Inferior parietal cortex (tissue), 1 donor: ENCODE data around the gene TMED4.
A peak's percentile ranks its signal among the peaks of the same experiment; 100 is the strongest.
"Not testable (repeated sequence)": the region's sequence is repeated elsewhere in the genome, so short reads cannot be mapped to it uniquely, and the experiment has no call there.

Source experiments
- DNase-seq: peaks from one replicate; pipeline ENCODE4 v3.0.0-alpha.2; 2016; ENCODE audit errors: extremely low spot score

Gene TMED4

DNA sequence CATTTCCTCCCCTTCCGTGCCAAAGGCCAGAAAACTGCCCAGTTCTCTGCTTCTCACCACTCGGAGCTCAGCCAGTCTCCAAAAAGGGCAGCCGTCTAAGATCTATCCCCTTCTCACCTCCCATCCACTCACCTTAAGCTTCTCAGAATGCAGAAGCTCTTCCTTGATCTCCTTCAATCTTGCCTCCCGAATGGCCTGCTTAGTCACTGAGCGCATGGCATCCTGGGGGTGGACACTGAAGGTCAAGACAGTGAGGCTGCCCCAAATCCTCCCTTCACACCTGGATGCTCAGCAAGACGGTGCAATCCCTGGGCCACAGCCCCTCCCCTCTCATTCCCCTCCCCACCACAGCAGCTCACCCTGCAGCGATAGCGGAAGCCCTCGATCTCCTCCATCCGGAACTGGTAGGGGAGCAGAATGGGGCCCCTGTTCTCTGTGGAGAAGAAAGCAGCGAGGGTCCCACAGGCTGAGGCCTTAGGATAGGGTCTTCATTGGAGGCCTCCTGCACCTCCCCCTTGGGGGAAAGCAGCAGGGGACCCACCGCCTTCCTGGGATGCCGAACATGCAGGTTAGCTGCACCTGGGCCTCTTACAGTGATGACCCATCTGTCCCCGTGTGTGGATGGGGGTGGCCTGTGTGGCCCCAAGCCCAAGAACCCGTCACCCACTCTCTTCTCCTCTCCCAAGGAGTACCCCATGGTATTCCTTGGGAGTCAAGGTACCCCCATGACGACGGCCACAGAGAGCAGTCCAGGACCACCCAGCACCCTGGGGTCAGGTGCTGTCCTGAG is 13.1 kb downstream of the TMED4 start:
- DNase-seq = no peak

DNA sequence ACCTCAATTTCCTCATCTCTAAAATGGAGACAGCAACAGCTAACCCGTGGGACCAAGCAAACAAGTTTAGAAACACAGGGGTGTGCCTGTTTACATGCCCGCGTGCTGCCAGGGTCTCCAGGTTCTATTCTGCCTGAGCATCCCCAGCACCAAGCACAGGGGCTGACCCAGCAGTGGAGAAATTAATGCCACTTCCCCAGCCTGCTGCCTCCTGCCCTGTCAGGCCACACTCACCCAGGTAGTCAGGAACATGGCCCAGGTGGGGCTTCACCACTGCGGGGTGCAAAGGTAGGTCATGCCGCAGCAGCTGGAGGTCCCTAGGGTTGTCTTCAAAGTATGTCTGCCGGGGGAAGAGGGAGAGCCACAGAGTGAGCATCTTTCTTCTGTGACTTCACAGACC is 14.1 kb downstream of the TMED4 start:
- DNase-seq = no peak

DNA sequence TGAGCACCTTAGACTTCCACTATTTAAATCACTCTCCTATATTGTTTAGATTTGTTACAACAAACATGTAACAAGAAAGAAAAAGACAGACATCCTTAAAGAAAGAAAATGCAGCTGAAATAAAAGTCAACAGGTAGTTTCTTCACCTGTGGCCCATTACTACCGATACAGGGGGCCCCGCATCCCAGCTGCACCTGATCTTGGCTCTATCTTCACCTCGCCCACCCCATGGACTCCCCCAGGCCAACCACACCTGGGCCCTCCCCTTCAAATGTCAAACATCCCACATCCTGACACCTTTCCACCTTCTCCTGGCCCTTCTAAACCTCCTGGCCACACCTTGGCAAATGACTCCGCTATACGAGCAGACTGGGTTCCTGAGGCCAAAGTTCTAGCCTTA is 15.4 kb downstream of the TMED4 start:
- DNase-seq = no peak

DNA sequence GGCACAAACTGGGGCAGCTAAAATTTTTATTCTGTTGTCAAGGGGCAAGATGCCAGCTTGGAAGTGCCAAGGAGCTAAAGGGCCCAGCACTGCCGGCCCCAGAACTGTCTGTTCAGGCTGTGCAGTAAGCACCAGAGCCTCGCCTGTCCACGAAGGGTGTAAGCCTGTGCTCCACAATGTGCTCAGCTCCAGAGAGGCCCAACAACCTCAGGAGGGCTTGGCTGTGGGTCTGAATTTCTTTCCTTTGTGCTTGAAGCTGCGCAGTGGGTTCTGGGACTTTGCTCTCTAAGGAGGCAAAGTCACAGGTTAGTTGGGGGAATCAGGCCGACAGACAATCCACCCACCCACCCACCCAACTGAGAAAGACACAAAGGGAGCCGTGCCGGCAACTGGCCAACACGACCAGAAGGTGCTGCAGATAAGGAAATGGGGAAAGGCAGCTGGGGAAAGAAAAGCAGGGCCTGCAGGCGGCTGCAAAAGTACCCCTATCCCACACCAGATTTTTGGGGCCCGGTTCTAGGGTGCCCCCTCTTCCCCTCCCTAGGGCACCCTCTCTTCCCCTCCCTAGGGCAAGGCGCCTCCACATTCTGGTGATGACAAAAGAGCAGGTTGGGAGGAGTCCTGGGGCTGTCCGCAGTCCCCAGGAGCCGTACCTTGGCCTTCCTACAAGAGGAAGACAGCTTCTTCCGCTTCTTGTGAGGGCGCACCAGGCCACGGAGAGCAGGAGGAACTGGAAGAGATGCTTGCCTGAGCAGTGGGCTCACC is 16.1 kb downstream of the TMED4 start:
- DNase-seq = peak; percentile 13

DNA sequence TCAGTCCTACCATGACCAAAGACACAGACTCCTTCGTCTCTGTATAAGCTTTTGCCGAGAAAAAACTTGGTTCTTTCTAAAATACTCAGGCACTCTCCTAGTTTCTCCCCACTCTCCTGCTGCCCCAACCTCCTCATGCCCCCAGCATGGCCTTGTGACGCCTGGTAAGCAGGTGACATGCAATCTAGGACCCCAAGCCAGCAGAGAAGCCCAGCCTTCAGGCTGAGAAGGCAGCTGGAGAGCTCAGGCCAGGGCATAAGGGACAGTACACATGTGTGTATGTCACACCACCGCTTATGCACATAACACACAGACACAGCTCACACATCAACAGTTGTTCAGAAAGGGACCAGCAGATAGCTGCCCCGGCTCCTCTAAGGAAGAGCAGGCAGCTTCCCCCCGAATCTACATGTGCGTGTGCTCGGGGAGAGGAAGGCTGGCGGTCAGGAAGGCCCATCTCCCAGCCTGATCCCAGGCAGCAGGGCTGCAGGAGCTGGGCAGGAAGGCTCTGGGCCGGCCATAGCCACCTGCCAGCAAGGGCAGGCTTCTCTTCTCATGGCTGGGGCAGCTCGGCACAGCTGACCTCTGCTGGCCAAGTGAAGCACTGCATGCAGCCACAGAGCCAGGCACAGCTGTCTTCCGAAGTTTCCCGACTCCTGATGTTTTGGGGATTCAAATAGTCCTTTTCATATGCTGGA is 16.8 kb downstream of the TMED4 start:
- peak; percentile 71 for DNase-seq

DNA sequence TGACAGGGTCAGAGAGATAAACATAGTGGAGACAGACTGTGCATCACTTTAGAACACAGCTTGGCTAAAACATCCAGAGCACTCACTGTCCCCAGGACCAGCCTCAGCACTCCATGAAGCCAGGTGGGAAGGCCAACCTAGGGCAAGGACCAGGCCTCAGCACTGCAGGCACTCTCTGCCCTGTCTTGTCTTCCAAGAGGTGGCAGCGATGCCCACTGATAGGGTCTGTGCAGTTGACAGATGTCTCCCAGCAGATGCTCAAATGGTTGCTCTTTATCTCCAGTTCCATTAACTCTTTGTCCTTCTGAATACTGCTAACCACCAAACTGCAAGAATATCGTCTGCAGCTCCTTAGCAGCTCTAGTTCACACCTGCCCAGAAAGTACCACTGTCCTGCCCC is 17.4 kb downstream of the TMED4 start:
- DNase-seq = no peak

DNA sequence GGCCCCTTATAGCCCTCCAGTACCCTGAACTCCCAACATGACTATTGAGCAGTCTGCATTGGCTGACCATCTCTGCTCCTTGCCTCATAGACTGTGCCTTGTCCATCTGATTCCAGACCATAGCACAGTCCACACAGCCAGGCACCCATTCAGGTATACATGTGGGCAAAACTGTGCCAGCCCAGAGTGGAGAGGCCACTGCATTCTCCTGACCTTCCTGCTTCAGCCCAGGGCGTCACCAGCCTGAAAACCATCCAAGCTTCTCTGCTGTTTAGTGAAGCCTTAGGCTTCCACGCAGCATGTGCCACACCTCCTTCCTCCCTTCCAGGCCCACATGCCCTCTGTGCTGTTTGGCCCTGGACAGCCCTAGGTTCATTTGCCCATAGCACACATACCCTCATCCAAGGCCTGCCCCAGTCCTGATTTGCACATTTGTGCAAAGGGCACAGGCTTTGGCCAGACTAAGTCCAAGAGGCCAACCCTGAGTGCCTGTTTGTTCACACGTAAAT is 18.8 kb downstream of the TMED4 start:
- no peak for DNase-seq

DNA sequence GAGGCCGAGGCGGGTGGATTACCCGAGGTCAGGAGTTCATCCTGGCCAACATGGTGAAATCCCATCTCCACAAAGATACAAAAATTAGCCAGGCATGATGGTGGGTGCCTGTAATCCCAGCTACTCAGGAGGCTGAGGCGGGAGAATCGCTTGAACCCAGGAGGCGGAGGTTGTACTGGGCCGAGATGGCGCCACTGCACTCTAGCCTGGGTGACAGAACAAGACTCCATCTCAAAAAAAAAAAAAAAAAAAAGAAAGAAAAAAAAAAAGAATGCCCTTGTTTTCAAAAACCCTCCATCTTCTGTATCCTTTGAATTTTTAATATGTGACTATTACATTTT is 19.4 kb downstream of the TMED4 start:
- DNase-seq = not testable (repeated sequence)

DNA sequence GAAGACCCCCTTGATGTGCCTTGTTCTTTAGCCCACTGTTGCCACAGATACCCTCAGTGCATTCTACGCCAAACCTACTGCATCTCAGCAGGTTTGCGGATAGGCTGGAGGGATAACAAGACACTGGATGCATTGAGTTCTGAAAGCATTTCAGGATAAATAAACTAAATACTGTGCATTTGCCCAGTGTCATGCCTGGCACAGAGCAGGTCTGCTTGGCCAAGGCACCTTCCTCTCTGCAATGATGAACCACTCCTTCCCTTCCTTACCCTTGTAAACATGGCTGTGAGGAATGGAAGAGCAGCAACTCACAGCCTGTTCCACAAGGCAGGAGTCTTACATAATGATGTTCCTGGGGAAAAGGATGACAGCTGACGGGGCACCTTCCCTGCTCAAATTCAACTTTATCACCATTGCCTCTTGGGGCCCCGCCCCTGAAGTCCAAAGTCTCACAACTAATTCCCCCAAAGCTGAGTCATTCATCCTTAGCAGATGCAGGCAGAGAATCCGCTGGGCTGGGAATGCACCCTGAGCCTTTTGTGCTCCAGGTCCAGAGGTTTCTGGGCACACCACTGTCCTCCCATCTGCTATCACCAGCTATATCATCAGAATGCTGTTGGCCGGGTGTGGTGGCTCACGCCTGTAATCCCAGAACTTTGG is 19.9 kb downstream of the TMED4 start:
- no peak for DNase-seq

DNA sequence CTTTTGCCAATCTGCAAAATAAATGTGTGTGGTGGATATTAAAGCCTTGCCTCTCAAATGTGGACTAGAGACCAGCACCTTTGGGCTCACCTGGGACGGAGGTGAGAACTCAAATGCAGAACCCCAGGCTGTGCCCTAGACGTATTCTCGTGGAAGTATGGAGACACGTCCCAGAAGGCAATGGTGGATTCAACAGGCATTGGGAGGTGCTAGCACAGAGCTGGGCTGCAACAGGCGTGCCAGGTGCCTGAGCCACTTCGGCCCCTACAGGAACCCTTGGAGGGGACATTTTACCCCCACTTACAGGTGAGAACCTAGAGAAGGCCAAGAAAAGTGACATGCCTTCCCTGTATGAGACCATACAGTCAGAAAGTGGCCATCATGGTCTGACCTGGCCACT is 20.6 kb downstream of the TMED4 start:
- no peak for DNase-seq

DNA sequence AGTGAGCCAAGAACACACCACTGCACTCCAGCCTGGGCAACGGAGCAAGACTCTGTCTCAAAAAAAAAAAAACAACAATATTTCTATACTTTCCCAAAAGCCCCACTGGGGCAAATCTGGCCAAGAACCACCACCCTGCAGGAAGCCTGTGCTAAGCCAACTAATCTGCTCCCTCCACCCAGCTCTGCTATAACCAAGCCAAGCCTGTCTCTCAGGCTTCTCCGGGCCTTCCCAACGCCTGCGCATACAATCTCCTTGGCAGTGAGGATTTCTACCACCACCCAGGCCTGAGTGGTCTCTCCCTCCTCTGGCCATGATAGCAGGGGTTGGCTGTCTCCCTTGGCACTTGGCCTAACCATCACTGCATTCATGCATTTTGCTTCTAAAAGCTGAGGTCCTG is 22.5 kb downstream of the TMED4 start:
- DNase-seq = no peak

DNA sequence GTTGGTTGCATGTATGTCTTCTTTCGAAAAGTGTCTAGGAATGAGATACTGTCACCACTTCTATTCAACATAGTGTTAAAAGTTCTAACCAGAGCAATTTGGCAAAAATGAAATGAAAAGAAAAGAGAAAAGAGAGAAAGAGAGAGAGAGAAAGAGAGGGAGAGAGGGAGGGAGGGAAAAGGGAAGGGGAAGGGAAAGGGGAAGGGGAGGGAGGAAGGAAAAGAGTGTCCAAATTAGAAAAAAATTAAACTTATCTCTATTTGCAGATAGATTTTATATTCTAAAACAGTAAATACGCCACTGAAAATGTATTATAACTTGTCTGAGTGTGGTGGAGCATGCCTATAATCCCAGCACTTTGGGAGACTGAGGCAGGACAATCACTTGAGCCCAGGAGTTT is 24.5 kb downstream of the TMED4 start:
- DNase-seq = no peak

DNA sequence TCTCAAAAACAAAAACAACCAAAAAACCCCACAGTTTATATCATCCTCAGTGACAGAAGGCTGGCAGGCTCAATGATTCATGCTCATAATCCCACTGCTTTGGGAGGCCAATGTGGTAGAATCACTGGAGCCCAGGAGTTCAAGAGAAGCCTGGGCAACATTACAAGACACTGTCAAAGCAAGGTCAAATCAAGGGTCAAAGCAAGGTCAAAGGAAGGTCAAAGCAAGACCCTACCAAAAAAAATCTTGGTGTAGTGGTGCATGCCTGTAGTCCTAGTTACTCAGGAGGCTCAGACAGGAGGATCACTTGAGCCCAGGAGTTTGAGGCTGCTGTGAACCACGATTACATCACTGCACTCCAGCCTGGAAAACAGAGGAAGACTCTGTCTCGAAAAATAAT is 26.7 kb downstream of the TMED4 start:
- DNase-seq = no peak

DNA sequence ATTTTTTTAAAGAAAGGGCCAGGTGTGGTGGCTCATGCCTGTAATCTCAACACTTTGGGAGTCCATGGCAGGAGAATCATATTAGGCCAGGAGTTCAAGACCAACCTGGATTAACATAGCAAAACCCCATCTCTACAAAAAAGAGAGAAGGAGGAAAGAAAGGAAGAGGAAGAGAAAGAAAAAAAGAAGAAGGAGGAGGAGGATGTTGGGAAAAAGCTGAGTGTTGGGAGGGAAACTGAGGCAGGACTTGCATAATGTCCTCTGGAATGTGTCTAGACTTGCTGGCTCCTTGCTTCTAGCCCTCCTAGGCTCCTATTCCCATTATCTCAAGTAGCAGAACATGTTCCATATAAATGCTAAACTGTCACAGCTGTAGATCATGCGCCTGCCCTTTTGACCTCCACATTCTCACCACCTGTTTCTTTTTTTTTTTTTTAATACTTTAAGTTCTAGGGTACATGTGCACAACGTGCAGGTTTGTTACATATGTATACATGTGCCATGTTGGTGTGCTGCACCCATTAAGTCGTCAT is 29.5 kb downstream of the TMED4 start:
- DNase-seq = not testable (repeated sequence)

DNA sequence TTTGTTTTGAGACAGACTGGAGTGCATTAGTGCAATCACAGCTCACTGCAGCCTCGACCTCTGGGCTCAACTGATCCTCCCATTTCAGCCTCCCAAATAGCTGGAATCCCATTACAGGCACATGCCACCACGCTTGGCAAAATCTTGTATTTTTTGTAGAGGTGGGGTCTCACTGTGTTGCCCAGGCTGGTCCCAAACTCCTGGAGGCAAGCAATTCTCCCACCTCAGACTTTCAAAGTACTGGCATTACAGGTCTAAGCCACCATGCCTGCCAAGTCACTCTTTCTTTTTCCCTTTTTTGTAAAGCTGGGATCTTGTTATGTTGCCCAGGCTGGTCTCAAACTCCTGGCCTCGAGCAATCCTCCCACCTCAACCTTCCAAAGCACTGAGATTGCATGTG is 32.6 kb downstream of the TMED4 start:
- no peak for DNase-seq

DNA sequence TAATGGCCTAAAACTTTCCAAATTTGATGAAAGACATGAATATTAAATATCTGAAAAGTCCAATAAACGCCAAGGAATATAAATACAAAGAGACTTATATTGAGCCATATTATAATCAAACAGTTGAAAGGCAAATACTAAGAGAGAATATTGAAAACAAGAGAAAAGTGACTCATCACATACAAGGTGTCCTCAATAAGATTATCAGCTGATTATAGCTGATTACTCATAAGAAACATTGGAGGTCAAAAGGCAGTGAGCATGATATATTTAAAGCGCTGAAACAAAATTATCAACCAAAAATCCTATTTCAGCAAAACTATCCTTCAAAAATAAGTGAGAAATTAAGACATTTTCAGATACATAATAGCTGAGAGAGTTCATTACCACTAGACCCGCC is 33.1 kb downstream of the TMED4 start:
- DNase-seq = no peak

DNA sequence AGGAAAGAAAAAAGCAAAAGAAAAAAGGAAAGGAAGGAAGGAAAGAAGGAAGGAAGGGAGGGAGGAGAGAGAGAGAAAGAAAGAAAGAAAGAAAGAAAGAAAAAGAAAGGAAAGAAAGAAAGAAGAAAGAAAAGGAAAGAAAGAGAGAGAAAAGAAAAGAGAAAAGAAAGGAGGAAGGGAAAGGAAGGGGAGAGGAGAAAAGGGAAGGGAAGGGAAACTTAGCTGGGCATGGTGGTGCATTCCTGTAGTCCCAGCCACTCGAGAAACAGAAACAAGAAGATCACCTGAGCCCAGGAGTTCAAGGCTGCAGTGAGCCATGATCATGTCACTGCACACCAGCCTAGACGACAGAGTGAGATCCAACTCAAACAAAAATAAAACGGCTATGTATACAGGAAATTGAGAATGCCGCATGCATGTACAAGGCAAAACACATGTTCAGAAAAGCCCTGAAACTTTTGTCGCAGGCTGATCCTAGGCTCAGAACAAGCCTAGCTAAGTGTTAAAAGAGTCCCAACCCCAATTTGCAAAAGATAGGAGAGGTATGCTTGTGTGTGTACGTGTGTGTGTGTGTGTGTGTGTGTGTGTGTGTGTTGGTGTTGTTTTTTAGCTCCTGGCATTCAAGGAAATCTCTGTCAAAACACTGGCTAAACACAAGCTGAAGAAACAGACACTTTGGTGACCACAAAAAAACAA is 34.3 kb downstream of the TMED4 start:
- no peak for DNase-seq

DNA sequence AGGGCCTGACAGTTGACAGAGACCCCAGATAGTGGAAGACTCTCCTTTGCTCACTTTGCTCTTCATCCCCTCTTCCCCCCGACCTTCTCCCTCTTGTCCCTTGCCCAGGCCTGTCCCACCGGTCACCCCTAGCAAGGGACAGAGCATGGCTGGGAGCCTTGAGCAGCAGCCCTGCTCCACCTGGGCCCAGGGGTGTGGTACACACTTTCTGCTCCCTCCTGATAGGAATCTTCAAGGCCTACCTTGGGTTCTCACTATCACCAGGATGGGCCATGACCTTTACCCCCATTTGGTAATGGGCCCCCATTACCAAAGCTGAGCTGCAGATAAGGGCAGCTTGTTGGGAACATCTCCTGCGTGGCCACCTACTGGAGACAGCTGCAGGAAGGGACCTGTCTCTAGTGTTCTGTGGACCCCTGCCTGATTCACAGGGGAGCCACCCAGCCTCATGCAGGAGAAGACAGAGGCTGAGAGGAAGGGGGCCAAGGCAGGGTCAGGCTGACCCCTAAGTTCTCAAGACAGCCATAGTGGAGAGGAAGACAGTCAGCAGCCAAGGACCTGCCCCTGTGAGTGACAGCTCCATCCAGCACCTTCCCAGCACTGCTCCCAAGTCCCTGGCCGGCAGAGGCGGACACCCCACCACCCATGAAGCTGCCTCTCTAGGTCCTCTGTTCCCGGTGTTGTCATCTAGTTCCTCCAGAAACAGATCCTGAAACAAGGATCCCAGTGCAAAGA is 40.0 kb downstream of the TMED4 start:
- DNase-seq = no peak

DNA sequence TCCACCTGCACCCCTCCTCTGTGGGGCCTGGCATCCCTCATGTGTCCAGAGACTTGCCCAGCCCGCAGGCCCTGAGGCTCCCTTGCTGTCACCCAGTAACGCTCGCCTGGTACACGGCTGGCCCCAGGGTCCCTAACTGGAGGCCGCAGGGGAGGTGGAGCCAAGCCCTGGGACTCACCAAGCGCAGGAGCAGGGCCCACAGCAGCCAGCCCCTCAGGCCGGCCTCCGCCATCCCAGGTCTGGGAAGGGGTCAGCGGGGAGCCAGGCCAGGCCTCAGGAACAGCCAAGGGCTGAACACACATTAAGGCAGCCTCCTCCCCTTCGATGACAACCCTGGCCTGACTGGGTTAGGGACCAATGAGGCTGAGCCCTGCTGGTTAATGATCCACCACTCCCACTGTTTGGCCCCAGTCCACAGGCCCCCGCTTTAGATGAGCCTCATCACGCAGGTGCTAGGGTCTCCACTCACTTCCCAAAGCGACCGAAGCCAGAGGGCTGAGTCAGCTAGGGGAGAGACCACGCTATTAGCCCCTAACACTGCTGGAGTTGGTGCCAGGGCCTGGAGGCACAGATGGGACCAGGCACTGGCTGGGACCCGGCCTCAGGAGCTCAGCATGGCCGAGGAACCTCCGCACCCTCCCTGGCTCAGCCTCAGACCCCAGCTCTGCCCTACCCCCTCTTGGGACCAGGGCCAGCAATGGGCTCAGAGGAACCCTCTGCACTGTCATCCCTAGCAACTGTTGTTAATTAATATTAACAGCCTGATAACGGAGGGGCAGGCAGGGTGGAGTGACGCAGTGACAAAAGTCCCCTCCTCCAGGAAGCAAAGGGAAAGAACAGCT is 40.8 kb downstream of the TMED4 start, which contains the start of gene NPC1L1:
Gene NPC1L1 (minus strand): TSS at position 303 of the 842 bp plus-strand sequence. CDS start 71 bp downstream, at position 232.
- no peak for DNase-seq
